ENCODE measurements around the gene CFHR1.
"Not testable (repeated sequence)": the region's sequence is repeated elsewhere in the genome, so short reads cannot be mapped to it uniquely, and the experiment has no call there.

The CFHR1 gene

DNA sequence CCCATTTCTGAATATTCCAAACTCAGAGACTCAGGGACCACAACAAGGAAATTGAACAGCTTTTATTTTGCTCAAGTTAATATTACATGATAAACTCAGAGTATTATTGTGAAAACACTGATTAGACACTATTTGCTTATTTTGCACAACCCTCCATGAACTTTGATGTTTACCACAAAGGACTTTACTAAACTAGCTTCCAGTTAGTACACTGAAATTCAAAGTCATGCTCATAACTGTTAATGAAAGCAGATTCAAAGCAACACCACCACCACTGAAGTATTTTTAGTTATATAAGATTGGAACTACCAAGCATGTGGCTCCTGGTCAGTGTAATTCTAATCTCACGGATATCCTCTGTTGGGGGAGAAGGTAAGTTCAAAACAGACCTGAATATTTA, at the start of gene CFHR1:
CFHR1 (plus strand) TSS at position 201 of the 400 bp plus-strand sequence; CDS start at position 315, 114 bp downstream.
- H3K4me3 ChIP-seq (ENCODE audit: control insufficient read depth, low read depth, low read length); DNase-seq (ENCODE audit: low read depth): not testable (repeated sequence)

DNA sequence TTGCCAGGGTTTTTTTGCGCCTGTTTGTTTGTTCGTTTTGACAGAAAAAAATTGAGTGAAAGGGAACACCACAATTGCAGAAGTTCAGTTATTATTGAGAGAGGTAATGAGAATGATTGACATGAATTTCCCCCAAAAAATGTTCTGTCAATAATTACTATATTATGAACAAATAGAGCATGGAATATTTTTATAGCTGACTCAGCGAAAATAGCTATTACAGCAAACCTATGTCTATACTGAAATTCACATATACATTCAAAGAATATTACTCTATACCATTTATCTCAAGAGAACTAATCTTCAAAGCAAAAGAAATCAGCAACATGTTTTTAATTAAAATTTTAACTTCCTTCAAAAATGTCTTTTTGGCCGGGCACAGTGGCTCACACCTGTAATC, 49.7 kb upstream of the CFHR1 start:
- H3K4me3 ChIP-seq (ENCODE audit: control insufficient read depth, low read depth, low read length); DNase-seq (ENCODE audit: low read depth): not testable (repeated sequence)

DNA sequence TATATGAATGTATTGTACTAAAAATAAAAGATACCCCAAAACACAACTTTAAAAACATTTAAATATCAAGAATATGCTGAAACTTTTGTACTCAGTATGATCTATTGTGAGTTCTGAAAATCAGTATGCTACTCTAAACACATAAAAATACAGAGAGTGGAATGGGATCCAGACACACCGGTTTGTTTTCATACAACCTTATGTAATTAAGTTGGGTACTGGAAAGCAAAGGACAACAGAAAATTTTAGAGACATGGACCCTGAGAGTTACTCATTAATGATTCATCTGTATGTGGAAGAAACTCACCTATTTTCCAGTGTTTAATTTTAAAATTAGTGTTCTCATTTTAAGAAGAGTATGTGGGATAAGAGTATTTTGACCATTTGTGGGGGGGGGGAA, 45.8 kb upstream of the CFHR1 start:
- H3K4me3 ChIP-seq (ENCODE audit: control insufficient read depth, low read depth, low read length), result no peak overlapping the region
- no peak for DNase-seq (ENCODE audit: low read depth)
- no peak for TF ChIP-seq CTCF (IDR thresholded peaks at IDR 0.05; ENCODE audit: control insufficient read depth, insufficient read depth, low read depth, low read length, missing control alignments)

- no peak for DNase-seq (ENCODE audit: low read depth)
- H3K4me3 ChIP-seq (ENCODE audit: control insufficient read depth, low read depth, low read length), result no peak overlapping the region
- no peak for TF ChIP-seq CTCF (IDR thresholded peaks at IDR 0.05; ENCODE audit: control insufficient read depth, insufficient read depth, low read depth, low read length, missing control alignments)
These were observed 45.4 kb upstream of the CFHR1 start for GRCh38 chr1:196774175-196774574.

DNA sequence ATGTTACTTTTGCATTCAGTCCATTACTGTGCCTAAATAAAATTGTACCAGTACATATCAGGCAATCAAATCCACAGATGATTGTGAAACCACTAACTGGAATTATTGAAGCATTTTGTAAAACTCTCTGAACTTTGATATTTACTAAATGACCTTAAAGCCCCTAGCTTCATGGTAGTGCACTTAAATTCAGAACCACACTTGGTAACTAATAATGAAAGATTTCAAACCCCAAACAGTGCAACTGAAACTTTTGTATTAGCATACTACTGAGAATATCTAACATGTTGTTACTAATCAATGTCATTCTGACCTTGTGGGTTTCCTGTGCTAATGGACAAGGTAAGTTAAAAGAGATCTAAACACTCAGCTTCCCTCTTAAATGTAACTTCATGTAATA, 44.9 kb upstream of the CFHR1 start, which contains the start of gene CFHR3:
CFHR3 (plus strand) TSS at position 238 of the 400 bp plus-strand sequence; CDS start at position 285, 47 bp downstream.
- H3K4me3 ChIP-seq (ENCODE audit: control insufficient read depth, low read depth, low read length), result no peak within 1 kb of the TSS
- no peak for DNase-seq (ENCODE audit: low read depth)
- TF ChIP-seq CTCF (IDR thresholded peaks at IDR 0.05; ENCODE audit: control insufficient read depth, insufficient read depth, low read depth, low read length, missing control alignments), result no peak

DNA sequence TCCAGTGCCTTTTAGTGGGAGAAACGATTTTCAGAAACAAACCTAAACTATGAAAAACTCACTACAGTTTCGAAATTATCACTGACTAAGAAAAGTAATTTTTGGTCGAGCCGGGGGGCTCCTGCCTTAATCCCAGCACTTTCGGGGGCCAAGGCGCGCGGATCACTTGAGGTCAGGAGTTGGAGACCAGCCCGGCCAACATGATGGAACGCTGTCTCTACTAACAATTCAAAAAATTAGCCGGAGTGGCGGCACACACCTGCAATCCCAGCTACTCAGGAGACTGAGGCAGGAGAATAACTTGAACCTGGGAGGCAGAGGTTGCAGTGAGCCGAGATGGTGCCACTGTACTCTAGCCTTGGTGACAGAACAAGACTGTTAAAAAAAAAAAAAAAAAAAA, 41.9 kb upstream of the CFHR1 start:
- DNase-seq (ENCODE audit: low read depth), result no peak
- TF ChIP-seq CTCF (IDR thresholded peaks at IDR 0.05; ENCODE audit: control insufficient read depth, insufficient read depth, low read depth, low read length, missing control alignments), result no peak
- H3K4me3 ChIP-seq (ENCODE audit: control insufficient read depth, low read depth, low read length), result no peak overlapping the region

GRCh38 chr1:196779093-196779492, 40.4 kb upstream of the CFHR1 start:
- no peak for TF ChIP-seq CTCF (IDR thresholded peaks at IDR 0.05; ENCODE audit: control insufficient read depth, insufficient read depth, low read depth, low read length, missing control alignments)
- DNase-seq (ENCODE audit: low read depth), result no peak
- no peak overlapping the region for H3K4me3 ChIP-seq (ENCODE audit: control insufficient read depth, low read depth, low read length)

GRCh38 chr1:196791252-196791651, 28.3 kb upstream of the CFHR1 start:
- not testable (repeated sequence) for H3K4me3 ChIP-seq (ENCODE audit: control insufficient read depth, low read depth, low read length); DNase-seq (ENCODE audit: low read depth)

- DNase-seq (ENCODE audit: low read depth); H3K4me3 ChIP-seq (ENCODE audit: control insufficient read depth, low read depth, low read length): not testable (repeated sequence)
These were observed 25.4 kb upstream of the CFHR1 start for GRCh38 chr1:196794103-196794502.

Measured in AG09309 (cell line).